NCI-H69 (cell line): ENCODE results near the gene TRIM29.
A peak's percentile ranks its signal among the peaks of the same experiment; 100 is the strongest.

Experiments
- DNase-seq: peaks from one replicate; lab custom pipeline; 2025; lab: John Stamatoyannopoulos, UW

Gene TRIM29

GRCh38 chr11:120097721-120098385 is 40.1 kb downstream of the TRIM29 start:
- no peak for DNase-seq

DNA sequence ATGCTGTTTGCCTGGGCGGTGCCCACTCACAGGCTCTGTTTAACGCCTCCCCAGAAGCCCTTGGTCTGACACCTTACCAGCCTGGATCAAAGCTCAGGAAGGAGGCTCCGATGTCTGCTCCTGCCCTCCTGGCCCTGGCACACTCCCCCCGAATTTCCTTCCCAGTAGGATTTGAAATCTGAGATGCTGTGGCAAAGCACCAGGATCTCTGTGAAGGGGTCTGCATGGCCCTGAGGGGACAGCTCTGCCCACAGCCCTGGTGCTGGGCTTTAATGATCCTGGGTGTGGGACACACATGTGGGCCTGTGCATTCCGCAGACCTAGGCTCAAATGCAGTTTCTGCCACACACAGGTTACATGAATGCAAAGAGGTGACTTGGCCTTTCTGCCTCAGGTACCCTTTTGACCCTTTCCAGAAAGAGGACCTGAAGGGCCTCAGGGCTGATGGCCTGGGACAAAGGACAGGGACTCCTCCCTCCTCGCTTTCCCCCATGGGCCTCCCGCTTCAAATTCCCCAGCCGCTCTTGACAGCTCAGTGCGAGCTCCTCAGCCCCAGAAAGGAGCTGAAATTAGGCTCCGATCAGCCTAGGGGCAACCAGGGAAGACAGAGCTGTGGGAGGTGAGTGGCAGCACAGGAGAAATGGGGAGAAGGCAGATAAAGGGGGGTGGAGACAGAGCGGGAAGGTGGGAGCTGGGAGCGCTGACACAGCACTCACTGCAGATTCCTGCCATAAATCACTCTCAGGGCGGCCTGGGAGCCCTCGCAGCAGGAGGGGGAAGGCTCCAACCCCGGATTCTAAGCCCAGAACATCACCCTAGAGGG is 41.3 kb downstream of the TRIM29 start:
- peak; percentile 27 for DNase-seq

DNA sequence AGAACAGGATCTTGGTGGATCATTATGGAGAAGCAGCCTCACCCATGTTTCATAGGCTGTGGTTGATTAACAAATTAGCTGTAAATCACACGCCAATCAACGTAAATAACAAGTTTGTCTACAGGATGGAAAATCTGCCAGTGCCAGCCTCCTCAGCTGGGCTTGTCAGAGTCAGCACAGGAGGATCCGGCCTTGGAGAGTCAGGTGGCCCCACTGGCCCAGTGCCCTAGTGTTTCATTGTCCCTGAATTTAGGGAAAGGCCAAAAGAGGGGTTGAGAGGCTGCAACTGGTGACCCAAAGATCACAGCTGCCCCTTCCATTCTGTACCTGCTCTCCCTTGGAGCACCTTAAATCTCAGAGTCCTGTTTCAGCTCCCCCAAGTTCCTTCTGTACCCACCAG is 42.4 kb downstream of the TRIM29 start:
- no peak for DNase-seq

- DNase-seq, result no peak
Measured at GRCh38 chr11:120091701-120092100, 46.2 kb downstream of the TRIM29 start.

GRCh38 chr11:120091121-120091520 is 46.8 kb downstream of the TRIM29 start:
- no peak for DNase-seq

DNA sequence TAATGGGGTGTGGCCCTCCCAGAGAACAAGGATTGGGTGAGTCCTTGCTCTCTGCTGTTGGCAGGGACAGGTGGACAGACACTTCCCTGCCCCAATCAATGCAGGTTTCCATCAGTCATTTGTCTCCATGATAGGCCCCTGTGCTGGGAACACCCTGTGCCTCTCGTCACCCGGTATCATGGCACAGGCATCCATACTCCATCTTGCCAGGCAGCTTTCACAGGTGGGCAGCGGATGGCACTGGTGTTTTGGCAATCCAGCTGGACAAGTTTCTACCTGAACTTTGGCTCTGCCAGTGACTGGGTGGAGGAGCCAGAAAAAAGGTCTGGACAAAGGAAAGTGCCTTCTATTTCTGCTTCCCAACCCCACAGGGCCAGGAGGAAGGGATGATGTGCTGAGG is 47.5 kb downstream of the TRIM29 start:
- no peak for DNase-seq

DNA sequence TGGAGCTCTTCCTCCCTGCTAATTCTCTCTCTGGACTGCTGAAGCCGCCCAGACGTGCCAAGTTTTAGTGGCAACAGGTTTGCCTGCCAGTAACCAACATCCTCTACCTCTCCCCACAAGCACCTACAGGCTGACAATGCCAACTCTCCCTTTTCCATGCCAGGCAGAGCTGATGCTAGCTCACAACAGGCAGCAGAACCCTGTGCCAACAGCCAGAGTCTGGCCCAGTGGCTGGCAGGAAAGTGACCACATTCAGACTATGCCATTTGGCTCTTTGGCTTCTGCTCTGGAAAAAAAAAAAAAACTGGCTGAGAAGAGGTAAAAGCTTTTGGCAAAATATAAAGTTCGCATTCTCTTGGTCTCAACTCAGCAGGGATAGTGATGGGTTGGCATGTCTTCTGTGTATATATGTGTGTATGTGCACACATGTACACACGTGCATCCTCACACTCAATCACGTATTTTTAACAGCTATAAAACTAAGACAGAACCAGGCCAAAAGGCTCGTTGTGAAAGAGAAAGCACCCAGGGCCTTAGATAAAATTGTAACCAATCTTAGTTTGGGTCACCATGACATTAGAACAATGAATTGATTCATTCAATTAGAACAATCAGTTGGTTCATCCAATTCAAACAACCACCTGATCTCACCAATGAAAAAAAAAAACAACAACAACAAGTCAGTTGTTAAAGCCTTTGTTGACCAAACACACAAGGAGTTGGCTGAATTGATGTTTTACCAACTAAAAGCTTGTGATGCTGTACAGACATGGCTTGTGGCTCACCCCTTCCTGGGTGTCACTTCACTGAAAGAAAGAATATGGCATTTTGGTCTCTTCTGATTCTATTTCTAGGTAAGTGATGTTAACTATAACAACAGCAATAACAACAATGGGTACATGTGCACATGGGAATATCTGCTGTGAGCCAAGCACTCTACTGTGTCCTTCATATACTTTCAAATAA is 48.6 kb downstream of the TRIM29 start:
- no peak for DNase-seq

DNA sequence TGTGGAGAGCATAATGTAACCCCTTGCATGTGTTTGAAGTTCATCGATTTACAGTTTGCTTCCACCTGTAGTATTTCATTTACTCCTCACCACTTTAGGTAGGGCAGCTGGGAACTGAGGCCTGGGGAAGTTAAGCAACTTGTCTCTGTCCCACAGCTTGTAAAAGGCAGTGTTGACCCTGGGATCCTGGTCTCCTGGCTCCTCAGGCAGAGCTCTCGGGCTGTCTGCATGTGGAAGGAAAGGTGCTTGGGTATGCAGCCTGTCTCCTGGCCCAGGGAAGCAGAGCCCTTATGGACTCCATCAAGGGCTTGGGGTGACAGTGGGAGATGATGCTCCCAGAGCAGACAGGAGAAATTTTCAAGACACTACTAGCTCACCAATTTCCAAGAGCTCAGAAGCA is 49.9 kb downstream of the TRIM29 start:
- DNase-seq, result no peak

DNA sequence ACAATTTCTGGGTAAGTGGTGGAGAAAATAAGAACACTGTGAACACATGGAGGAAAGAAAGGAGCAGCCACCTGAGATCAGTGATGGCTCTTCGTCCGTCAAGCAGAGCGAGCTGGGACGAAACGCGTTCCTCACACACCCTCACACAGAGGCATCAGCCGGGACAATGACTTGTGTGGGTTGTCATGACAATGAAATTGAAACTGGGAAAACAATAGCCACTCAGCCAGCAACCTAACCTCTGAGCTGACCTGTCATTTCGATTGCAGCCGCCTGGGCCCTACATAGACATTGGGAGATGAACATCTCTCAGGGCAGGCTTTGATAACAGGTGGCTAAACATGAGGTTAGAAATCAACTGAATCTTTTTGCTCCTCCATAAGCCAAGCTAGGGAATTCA is 51.3 kb downstream of the TRIM29 start:
- no peak for DNase-seq

DNA sequence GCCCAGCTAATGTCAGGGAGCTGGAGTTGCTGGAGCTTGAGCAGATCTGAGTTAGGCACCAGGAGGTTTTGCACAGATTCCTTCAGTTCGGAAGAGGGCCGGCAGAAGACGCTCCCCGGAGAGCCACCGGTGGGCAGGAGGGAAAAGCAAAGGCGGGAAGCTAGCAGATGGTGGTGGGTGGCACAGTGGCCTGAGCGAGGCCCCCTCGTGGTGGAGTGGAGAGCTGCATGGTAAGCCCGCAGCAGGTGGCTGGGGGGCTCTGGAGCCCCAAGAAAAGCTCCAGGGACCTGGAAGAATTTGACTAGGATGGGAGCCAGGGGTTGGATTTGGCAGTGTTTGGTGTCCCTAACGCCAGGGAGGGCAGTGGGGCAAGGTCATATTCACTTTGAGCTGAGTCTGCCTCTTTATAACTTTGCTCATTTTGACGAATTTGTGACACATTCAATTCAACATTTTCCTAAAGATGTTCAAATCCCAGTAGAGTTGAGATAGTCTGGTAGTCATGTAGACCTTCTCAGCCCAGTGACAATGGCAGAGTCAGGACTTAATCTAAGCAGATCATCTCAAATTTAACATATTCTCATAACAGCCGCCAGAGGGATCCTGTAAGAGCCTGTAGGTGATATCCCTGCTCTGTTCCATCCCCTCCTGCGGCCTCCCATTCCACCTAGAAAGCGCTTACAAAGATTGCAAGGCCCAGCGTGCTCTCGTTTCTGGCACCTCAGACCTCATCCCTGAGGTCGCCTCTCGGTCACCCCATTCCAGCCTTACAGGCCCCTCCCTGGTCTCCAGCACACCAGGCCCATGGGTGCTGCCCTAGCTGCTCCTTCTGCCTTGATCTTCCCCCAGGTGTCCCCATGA is 57.9 kb downstream of the TRIM29 start:
- DNase-seq, result peak; percentile 17

DNA sequence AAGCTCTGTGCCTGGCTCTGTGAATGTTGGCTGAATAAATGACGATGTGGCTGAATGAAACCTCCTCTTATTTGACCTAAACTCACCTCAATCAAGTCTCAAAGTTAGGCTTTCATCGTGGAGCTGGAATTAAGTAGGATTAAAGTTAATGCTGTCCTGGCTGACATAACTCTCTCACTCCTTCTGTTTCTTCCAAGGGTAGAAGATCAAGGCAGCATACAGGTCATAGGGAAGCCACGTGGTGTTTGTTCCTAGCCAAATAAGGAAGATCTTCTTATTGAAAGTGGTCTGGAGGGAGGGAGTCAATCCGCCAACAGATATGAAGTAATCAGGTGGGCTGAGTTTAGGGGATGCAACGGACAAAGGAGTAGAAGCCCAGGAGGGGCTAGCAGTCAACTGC is 59.5 kb downstream of the TRIM29 start:
- no peak for DNase-seq

DNA sequence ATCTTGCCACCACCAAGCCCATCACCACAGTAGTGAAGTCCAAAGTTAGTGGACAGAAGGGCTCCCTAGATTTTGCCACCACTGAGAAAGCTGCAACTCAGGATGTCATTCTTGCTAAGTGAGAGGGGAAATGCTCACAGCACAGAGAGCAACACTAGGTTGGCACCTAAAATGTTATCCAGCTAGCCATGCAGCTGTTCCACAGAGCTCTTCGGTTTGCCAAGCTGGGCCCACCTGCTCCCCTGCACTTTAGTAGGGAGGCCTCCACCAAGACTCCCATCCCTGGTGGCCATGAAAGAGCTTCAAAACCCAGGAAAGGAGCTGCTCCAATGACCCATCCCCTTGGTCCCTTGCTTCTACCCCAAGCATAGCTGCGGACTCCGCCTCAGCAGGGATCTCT is 63.8 kb downstream of the TRIM29 start:
- DNase-seq, result no peak

GRCh38 chr11:120073196-120073595 is 64.7 kb downstream of the TRIM29 start:
- DNase-seq, result peak; percentile 77

DNA sequence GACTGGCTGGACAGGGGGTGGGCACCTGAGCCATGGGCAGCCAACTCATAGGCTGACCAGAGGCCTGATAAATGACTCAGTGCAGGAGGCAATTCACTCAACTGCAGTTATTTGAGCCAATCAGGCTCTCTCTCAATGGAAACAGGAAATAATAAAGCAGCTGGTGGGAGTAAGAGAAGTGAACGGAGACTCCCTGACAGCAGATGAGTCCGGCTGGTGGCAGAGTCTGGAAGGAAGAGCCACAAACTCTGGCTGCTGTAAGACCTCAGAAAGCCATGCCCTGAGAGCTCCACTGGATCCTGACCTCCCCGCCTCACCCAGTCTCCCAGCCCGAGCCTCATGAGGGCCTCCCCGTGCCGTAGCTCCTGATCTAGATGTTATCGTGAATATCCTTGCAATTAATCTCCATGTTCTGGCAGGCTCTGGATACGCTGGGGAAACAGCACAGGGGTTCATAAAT is 69.8 kb downstream of the TRIM29 start:
- DNase-seq, result peak; percentile 71

GRCh38 chr11:120067438-120068113 is 70.3 kb downstream of the TRIM29 start:
- no peak for DNase-seq

DNA sequence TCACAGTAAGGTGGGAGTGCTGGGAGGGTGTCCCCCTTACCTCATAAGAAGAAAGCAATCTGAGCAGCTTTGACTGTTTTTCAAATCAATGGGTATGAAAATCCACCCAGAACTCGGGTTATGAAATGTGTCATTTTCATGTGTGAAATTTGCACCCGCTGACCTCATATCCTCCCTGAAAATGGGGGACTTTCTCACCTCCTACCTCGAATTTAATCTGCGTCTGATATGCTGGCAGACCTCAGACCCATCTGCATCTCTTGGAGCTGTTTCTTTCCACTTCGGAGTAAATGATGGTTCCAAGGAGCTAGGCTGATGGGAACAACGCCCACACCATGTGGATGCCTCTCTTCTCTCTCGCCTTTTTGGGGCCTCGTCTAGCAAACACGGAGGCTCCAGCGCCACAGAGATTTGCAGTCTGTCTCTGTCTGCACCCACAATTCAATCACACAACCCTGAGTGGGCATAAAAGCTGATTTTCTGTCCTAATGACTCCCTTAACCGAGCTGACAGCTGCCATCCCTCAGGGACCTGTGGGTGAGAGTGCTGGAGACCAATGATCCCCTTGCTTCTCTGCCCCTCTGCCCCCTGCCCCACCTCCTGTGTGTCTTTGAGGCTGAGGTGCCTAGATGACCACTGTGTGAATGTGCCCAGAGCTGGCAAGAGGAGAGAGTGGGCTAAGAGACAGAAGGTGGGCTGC is 71.0 kb downstream of the TRIM29 start:
- DNase-seq, result no peak

GRCh38 chr11:120065876-120066275 is 72.0 kb downstream of the TRIM29 start:
- no peak for DNase-seq

GRCh38 chr11:120065176-120065575 is 72.7 kb downstream of the TRIM29 start:
- DNase-seq, result no peak

- DNase-seq, result no peak
Measured at GRCh38 chr11:120064341-120064740, 73.6 kb downstream of the TRIM29 start.

DNA sequence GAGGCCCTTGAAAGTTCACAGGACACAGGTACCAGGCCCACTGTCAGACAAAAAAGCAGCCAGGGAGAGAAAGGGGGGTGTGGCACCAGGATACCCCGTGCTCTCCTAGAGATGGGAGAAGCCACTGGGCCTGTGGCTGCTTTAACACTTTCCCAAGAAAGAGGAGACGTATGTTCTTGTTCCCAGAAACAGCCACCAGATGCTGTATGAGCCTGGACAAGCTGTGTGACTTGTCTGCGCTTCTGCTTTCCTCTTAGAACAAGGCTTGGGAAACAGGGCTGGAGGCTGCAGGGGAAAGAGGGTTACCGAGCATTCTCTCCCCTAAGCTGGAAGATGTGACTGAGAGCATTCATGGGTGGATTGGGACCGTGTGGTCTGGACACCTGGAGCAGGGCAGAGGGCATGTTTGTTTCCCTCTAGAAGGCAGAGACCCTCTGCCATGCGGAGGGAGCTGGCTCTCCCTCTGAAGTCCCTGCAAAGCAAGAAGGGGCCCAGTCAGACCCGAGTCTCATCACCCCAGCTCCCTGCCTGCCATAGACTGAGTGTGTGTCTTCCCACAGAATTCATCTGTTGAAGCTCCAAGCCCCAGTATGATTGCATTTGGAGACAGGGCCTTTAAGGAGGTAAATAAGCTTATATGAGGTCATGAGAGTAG is 74.1 kb downstream of the TRIM29 start:
- DNase-seq, result no peak
